T47D (cell line): Measurements from ENCODE around the gene TMEM209.

Experiments
- DNase-seq, 2 experiments: peaks; one replicate each; pipeline versions ENCODE4 v3.0.0 to v3.0.0-alpha.2; 2011 to 2012; ENCODE audit warnings: low read depth in 1 of 2, low spot score in 1 of 2
- JUND ChIP-seq: IDR thresholded peaks from 2 replicates; pipeline ENCODE4 v1.6.1; 2012; ENCODE audit warnings: low read depth
- in situ Hi-C: cut with HindIII; loops from 2 replicates; pipeline ENCODE4 v1.10.0; 2016; ENCODE audit warnings: low sequenced_read_pairs, low pct_unique_long_range_greater_than_20kb

TMEM209 gene

GRCh38 chr7:130142654-130143333 lies 62.4 kb downstream of the TMEM209 start:
- TF ChIP-seq JUND = no peak
- in situ Hi-C loops = no loop called here
- no peak for DNase-seq

DNA sequence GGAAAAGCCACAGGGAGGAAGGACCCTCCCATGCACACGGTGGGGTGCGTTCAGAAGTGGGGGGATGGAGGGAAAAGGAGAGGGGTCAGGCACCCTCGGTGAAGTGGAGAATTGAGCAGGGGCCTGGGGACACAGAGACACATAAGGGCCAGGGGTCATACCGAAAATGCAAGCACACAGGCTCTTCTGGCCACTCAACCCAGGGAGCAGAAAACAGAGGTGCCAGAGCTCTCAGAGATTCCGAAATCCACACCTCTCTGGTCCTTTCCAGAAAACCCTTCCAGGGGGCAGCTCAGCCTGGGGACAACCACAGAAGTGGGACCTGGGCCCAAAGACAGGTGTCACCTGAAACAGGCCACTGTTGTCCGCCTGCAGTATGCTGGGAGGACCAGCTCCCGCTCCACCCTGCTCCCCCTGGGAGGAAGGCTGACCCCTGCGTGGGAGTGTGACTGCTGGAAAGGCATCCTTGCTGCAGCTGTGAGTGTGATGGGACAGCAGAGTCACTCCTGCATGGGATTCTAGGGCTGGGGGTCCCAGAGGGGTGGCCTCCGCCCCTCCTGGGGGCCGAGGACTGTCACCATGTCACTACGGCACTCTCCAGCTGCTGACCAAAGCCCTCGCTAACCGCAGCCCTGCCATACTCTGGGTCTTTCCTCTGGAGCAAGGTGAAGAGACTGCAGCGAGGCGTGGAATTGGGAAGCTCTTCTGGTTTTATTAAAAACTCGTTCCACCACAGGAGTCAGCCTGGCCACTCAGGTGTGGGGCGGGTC lies 63.1 kb downstream of the TMEM209 start:
- in situ Hi-C loops = no loop called here
- no peak for TF ChIP-seq JUND
- DNase-seq = no peak

DNA sequence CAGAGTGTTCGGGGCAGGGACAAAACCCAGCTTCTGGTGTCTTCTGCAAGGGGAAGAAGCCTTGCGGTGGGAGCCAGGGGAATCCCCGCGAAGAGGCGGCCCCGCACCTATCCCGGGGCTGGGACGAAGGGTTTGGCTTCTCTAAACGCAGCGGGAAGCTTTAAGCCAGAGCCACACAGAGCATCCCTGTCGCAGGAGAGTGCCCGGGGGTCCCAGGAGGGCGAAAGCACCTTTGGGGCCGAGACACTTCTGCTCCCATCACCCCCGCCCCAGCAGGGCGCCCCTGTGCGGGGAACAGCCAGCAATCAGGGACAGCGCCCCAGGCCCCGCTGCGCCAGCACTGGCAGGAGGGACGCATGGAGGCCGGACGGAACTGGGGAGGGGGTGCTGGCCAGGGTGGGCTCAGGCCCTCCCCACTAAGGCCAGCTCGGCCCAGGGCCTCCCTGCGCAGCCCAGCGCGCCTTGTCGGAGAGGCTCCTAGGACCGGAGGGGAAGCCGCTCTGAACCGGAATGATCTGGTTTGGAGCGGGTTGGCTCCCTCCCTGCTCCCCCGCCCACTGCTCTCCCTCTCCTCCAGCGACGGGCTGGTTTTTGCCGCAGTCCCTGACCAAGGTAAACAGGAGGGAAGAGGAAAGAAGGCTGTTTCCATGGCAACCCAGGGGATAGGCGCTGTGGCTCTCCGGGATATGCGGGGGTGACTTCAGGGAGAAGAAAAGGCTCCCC lies 63.9 kb downstream of the TMEM209 start:
- no peak for DNase-seq
- no peak for TF ChIP-seq JUND
- in situ Hi-C loops = no loop called here

DNA sequence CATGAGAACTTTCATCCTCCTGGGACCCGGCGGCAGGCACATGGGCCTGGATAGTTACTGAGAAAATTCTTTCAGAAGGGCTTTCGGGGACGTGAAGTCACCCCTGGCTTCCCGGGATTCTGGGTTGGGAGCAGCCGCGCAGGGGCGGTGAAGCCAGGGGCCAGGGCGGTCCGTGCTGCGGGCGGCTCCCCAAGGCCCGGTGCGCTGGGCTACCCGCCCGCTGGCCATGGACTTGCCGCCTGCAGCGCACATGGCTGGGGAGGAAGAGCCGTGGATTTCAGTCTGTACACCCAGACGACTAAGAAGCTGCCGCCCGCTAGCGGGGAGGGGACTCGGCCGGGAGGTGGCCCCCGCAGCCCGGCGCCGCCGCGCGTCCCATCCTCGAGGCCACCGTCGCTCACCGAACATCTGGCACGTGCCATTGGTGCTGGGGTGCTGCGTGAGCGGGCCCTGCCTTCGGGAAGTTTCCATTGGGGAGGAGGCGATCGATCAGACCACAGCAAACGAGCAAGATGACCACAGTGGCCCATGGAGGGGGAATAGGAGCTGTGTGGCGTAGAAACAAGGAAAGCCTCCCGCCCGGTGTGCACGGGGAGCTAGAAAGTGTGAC lies 64.5 kb downstream of the TMEM209 start:
- no peak for DNase-seq
- TF ChIP-seq JUND = no peak
- in situ Hi-C loops = no loop called here

DNA sequence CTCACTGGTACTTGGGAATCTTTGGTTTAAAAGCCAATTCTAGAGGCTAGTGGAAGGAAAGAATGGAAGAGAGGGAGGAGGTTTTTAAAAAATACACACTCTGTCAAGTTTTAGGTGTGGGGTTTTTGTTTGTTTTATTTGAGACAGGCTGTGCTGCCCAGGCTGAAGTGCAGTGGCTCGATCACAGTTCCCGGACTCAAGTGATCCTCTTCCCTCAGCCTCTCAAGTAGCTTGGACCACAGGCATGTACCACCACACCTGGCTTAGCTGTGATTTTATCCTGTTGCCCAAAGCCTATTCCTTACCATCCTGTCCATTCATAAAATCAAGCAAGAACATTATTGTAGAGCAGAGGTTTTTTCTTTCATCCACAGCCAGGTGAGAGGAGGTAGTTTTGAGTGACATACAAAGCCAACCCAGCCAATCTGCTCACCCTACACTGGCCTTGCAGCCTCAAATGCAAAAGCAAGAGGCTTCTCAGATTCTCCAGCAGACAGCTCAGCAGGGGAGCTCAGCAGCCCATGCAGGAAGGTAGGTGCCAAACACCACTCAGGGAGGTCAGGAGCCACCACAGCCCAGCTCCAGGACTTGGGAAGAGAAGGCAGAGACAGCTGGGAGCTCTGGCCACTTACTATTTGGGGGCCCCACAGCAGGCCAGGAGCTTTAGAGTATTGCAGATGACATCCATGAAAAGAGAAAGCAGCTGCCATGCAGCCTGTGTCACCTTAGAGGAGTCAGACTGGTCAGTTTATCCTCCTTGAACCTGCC lies 65.8 kb downstream of the TMEM209 start:
- DNase-seq = no peak
- no peak for TF ChIP-seq JUND
- in situ Hi-C loops = no loop called here

- in situ Hi-C loops = no loop called here
- TF ChIP-seq JUND = no peak
- no peak for DNase-seq
Measured at GRCh38 chr7:130137207-130137606, 68.0 kb downstream of the TMEM209 start.

DNA sequence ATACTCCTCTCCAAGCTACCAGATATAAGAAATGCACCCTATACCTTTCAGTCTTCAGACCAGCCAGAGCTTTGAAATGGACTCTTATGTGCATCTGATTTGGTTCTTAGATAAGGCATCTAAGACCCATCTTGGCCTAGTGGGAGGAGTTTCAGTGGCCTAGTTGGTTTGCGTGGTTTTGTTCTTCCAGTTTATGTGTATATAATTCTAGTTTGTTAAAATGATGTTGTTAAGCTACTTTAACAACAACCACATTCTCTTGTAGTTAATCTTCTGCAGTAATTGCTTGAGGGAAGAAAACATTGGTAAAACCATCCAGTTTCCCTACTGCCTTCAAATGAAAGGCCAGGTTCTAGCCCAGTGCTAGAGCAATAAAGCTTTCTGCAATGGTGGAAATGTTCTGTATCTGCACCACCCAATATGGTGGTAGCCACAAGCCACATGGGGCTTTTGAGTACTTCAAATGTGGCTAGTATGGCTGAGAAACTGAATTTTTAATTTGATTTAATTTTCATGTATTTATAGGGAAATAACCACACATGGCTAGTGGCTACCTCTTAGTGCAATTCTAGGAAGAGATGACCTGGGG lies 68.5 kb downstream of the TMEM209 start:
- in situ Hi-C loops = no loop called here
- no peak for DNase-seq
- TF ChIP-seq JUND = no peak

DNA sequence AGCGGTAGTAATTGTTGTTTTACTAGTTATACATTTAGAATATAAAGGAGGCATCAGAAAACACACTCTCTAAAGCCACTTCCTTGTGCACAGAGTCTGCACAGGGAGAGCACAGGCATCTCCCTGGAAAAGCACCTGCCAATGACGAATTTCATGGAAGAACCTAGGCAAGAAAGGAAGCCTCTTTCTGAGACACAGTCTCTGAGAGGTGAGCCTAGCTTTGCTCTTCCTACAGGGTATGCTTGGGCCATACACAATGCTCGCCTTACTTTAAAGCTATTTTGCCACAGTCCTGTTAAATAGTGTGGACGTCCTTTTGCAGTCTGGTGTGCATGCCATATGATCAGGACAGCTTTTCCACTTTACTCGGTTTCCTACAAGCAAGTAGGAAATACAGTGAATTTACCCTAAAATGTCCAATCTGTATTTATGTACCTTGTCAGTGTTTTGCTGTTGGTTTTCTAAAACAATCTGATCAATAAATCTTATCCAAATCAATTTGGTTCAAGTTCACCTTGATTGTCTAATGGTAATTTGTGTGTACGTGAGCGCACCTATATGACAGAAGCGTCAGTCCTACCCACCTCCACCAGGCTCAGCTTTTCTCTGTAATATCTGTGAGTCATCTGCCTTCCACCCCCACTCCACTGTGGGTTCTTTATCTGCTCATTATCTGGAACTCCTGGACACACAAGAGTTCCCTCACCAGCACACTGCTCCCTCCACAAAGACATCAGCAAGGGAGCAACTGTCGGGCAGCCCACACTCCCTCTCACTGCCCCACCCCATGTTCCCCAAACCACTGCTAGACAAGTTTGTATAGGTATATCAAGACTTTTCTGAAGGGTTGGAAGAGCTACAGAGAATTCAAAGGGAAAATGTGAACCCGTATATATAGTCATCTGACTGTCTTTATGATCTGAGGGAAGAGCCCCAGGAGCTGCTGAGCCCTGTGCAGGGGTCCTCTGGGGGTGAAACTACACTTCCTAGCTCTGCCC lies 69.7 kb downstream of the TMEM209 start:
- DNase-seq = no peak
- in situ Hi-C loops = no loop called here
- TF ChIP-seq JUND = no peak

- TF ChIP-seq JUND = no peak
- in situ Hi-C loops = no loop called here
- no peak for DNase-seq
Measured at GRCh38 chr7:130134726-130135125, 70.5 kb downstream of the TMEM209 start.

DNA sequence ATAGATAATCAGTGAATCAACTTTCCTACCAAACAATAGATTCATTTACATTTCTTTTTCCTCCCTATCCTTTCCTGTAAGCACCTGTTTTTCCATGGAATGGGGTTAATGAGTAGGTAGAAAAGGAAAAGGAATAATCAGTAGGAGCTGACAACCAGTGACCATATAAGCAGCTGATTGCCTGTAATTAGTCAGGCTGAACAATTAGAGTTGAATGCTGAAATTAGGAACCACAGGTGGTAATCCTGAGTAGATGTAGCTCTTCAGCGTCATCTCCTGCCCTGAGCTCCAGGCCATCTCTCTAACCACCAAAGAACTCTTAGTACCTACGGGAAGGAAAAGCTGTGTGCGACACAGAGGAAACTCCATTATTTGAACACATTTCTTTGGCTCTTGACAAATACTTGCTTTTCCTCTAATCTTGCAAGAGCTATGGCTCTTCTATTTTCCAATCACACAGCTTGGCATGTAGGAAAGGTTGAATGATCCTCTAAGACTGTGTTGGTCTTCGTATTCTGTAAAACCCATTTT lies 71.0 kb downstream of the TMEM209 start:
- DNase-seq = no peak
- in situ Hi-C loops = no loop called here
- TF ChIP-seq JUND = no peak
